ENCODE results near the gene DHODH.
"Not testable (repeated sequence)": the region's sequence is repeated elsewhere in the genome, so short reads cannot be mapped to it uniquely, and the experiment has no call there.

DHODH gene

GRCh38 chr16:72008424-72009216 lies at the start of gene DHODH:
DHODH (plus strand) TSS chr16:72008744; CDS start chr16:72008765, 21 bp downstream.
- peak; percentile 98 for DNase-seq

- peak; percentile 71 for DNase-seq
Measured at GRCh38 chr16:71961066-71962039, 47.2 kb upstream of the DHODH start.

GRCh38 chr16:71963125-71963875 lies 45.2 kb upstream of the DHODH start:
- DNase-seq, result no peak

- DNase-seq, result no peak
Measured at GRCh38 chr16:71965223-71965622, 43.3 kb upstream of the DHODH start.

- no peak for DNase-seq
Measured at GRCh38 chr16:71966932-71967331, 41.6 kb upstream of the DHODH start.

- no peak for DNase-seq
Measured at GRCh38 chr16:71969353-71969752, 39.2 kb upstream of the DHODH start.

GRCh38 chr16:71971571-71971970 lies 37.0 kb upstream of the DHODH start:
- no peak for DNase-seq

- DNase-seq, result no peak
Measured at GRCh38 chr16:71972356-71972755, 36.2 kb upstream of the DHODH start.

GRCh38 chr16:71973001-71973400 lies 35.5 kb upstream of the DHODH start:
- no peak for DNase-seq

- DNase-seq, result no peak
Measured at GRCh38 chr16:71974068-71974818, 34.3 kb upstream of the DHODH start.

GRCh38 chr16:71985262-71985974 lies 23.1 kb upstream of the DHODH start:
- no peak for DNase-seq

GRCh38 chr16:71986131-71986530 lies 22.4 kb upstream of the DHODH start:
- no peak for DNase-seq

GRCh38 chr16:71995038-71995437 lies 13.5 kb upstream of the DHODH start:
- no peak for DNase-seq

- not testable (repeated sequence) for DNase-seq
Measured at GRCh38 chr16:71997578-71997977, 11.0 kb upstream of the DHODH start.

- DNase-seq, result no peak
Measured at GRCh38 chr16:72001180-72001874, 7.2 kb upstream of the DHODH start.

- DNase-seq, result no peak
Measured at GRCh38 chr16:72002619-72003018, 5.9 kb upstream of the DHODH start.

GRCh38 chr16:72008065-72008423 lies 500 bp upstream of the DHODH start:
- not testable (repeated sequence) for DNase-seq

GRCh38 chr16:72009779-72010178 lies 1.2 kb downstream of the DHODH start:
- DNase-seq, result no peak

GRCh38 chr16:72012607-72013006 lies 4.1 kb downstream of the DHODH start:
- no peak for DNase-seq

- DNase-seq, result no peak
Measured at GRCh38 chr16:72013389-72013788, 4.8 kb downstream of the DHODH start.
